ENCODE results near the gene MESD.

MESD gene

GRCh38 chr15:80912673-80913072 is 76.9 kb downstream of the MESD start:
- DNase-seq (ENCODE audit: low spot score), result no peak
- ChIA-PET POLR2A (ENCODE audit: low non-redundant PET) (no interaction called here), CTCF (interaction anchor here (0.6 to 1.6 kb wide), 2 partner anchors 57 to 1944 kb away, joined by 3 to 4 read pairs; no protein-coding TSS in a partner anchor)
- H3K27ac ChIP-seq, result no peak overlapping the region
- TF ChIP-seq CTCF (conservative IDR thresholded peaks at IDR 0.05; ENCODE audit: low read depth), result no peak

- DNase-seq (ENCODE audit: low spot score), result no peak
- CTCF ChIA-PET, result interaction anchor here (0.6 to 0.7 kb wide), 3 partner anchors 58 to 86 kb away, joined by 3 to 5 read pairs (median 3); no protein-coding TSS in a partner anchor
- TF ChIP-seq CTCF (conservative IDR thresholded peaks at IDR 0.05; ENCODE audit: low read depth), result no peak
These were observed 77.8 kb downstream of the MESD start for GRCh38 chr15:80911821-80912220.

GRCh38 chr15:80906159-80906766 is 83.4 kb downstream of the MESD start:
- TF ChIP-seq CTCF (conservative IDR thresholded peaks at IDR 0.05; ENCODE audit: low read depth), result no peak
- POLR2A ChIA-PET (ENCODE audit: low non-redundant PET), result no interaction called here
- CTCF ChIA-PET, result interaction anchor here (0.6 kb wide), 1 partner anchor 66 kb away, joined by 4 read pairs; no protein-coding TSS in a partner anchor
- peak; percentile 62 for DNase-seq (ENCODE audit: low spot score)
- H3K27ac ChIP-seq, result no peak overlapping the region

More at GRCh38 chr15:80911821-80912220, 77.8 kb downstream of the MESD start:
- no peak overlapping the region for H3K27ac ChIP-seq
- POLR2A ChIA-PET (ENCODE audit: low non-redundant PET), result no interaction called here

- no peak overlapping the region for H3K27ac ChIP-seq
- POLR2A ChIA-PET (ENCODE audit: low non-redundant PET), result no interaction called here
- no peak for DNase-seq (ENCODE audit: low spot score)
- no peak for TF ChIP-seq CTCF (conservative IDR thresholded peaks at IDR 0.05; ENCODE audit: low read depth)
- CTCF ChIA-PET, result no interaction called here
These were observed 84.6 kb downstream of the MESD start for GRCh38 chr15:80904998-80905397.

- ChIA-PET CTCF (no interaction called here), POLR2A (ENCODE audit: low non-redundant PET) (no interaction called here)
- no peak for TF ChIP-seq CTCF (conservative IDR thresholded peaks at IDR 0.05; ENCODE audit: low read depth)
- no peak overlapping the region for H3K27ac ChIP-seq
- no peak for DNase-seq (ENCODE audit: low spot score)
These were observed 87.3 kb downstream of the MESD start for GRCh38 chr15:80902298-80902801.

- POLR2A ChIA-PET (ENCODE audit: low non-redundant PET), result no interaction called here
- DNase-seq (ENCODE audit: low spot score), result no peak
- TF ChIP-seq CTCF (conservative IDR thresholded peaks at IDR 0.05; ENCODE audit: low read depth), result no peak
- no peak overlapping the region for H3K27ac ChIP-seq
- CTCF ChIA-PET, result interaction anchor here (0.7 kb wide), 1 partner anchor 9 kb away, joined by 3 read pairs; no protein-coding TSS in a partner anchor
These were observed 91.6 kb downstream of the MESD start for GRCh38 chr15:80898040-80898439.

Measured in RWPE1 (cell line).